SK-N-MC (cell line): ENCODE measurements around the gene UBR3.
"Not testable (repeated sequence)": the region's sequence is repeated elsewhere in the genome, so short reads cannot be mapped to it uniquely, and the experiment has no call there.

ENCODE experiments used
- DNase-seq: peaks from one replicate; pipeline ENCODE4 v3.0.0-alpha.2; 2011; ENCODE audit warnings: low read depth, low spot score
- H3K27ac ChIP-seq: fragments of 200-600 bp; sonication (generic); 2 replicates; pipeline ENCODE4 v1.5.1; 2016; ENCODE audit warnings: mixed run types
- H3K36me3 ChIP-seq: fragments of 200-600 bp; sonication (generic); 2 replicates; pipeline ENCODE4 v1.6.1; 2017; ENCODE audit warnings: antibody characterized with exemption, low read length, mixed read lengths; ENCODE audit not compliant: insufficient read depth
- H3K4me3 ChIP-seq: fragments of 200-600 bp; sonication (generic); 2 replicates; pipeline ENCODE4 v1.5.1; 2016
- H3K9ac ChIP-seq: fragments of 200-600 bp; sonication (generic); 2 replicates; pipeline ENCODE4 v1.8.0; 2017; ENCODE audit warnings: mixed run types, mixed read lengths; ENCODE audit not compliant: insufficient read length
- H3K9me3 ChIP-seq: fragments of 200-600 bp; sonication (generic); 2 replicates; pipeline ENCODE4 v1.6.1; 2017; ENCODE audit warnings: low read depth, mild to moderate bottlenecking, antibody characterized with exemption, low read length, moderate library complexity, mixed read lengths
- EZH2 ChIP-seq: fragments of 200-600 bp; sonication (generic); IDR thresholded peaks from one replicate; pipeline ENCODE4 v1.6.1; 2017; ENCODE audit warnings: antibody characterized with exemption
- FOXP2 ChIP-seq: optimal IDR thresholded peaks from 2 replicates; pipeline ENCODE3; 2011; ENCODE audit warnings: mild to moderate bottlenecking, moderate library complexity; ENCODE audit not compliant: insufficient read depth; ENCODE audit errors: extremely low read length, control extremely low read depth
- POLR2AphosphoS5 ChIP-seq: IDR thresholded peaks from 2 replicates; pipeline ENCODE4 v1.6.1; 2012; ENCODE audit warnings: mild to moderate bottlenecking, low read depth, low read length, borderline replicate concordance

The UBR3 gene

GRCh38 chr2:169818241-169818640, 9.0 kb upstream of the UBR3 start:
- no peak for DNase-seq
- H3K9ac ChIP-seq, result no peak overlapping the region
- H3K4me3 ChIP-seq, result no peak overlapping the region
- 0 out of 2 replicates have a peak overlapping the region, but pooled peaks have one; percentile 2 for H3K27ac ChIP-seq
- H3K36me3 ChIP-seq, result peaks cover 78% of the 10 kb centered on the region
- no peaks in the 10 kb centered on the region for H3K9me3 ChIP-seq
- no peak for TF ChIP-seq EZH2
- 0 out of 2 replicates have a peak, but pooled peaks have one; percentile 1 for TF ChIP-seq POLR2AphosphoS5

GRCh38 chr2:169819106-169819505, 8.1 kb upstream of the UBR3 start:
- DNase-seq, result no peak
- Histone ChIP-seq H3K36me3 (peaks cover 71% of the 10 kb centered on the region), H3K9ac (no peak overlapping the region), H3K4me3 (no peak overlapping the region), H3K27ac (peak overlapping the region; percentile 53), H3K9me3 (no peaks in the 10 kb centered on the region)
- no peak for TF ChIP-seq POLR2AphosphoS5
- no peak for TF ChIP-seq EZH2
- no peak for TF ChIP-seq FOXP2

GRCh38 chr2:169820101-169820500, 7.2 kb upstream of the UBR3 start:
- H3K9me3 ChIP-seq, H3K4me3 ChIP-seq, H3K9ac ChIP-seq, H3K27ac ChIP-seq, DNase-seq: not testable (repeated sequence)
- H3K36me3 ChIP-seq, result peaks cover 66% of the 10 kb centered on the region

GRCh38 chr2:169822036-169822435, 5.2 kb upstream of the UBR3 start:
- no peak for TF ChIP-seq EZH2
- TF ChIP-seq FOXP2, result no peak
- no peak for TF ChIP-seq POLR2AphosphoS5
- DNase-seq, result no peak
- Histone ChIP-seq H3K36me3 (peaks cover 46% of the 10 kb centered on the region), H3K9ac (no peak overlapping the region), H3K9me3 (no peaks in the 10 kb centered on the region), H3K27ac (no peak overlapping the region), H3K4me3 (no peak overlapping the region)

GRCh38 chr2:169822785-169823392, 4.4 kb upstream of the UBR3 start:
- H3K9ac ChIP-seq, result no peak overlapping the region
- H3K9me3 ChIP-seq, result no peaks in the 10 kb centered on the region
- DNase-seq, result no peak
- peak overlapping the region; percentile 97 for H3K4me3 ChIP-seq
- TF ChIP-seq FOXP2, result no peak
- TF ChIP-seq POLR2AphosphoS5, result no peak
- TF ChIP-seq EZH2, result no peak
- H3K36me3 ChIP-seq, result peaks cover 38% of the 10 kb centered on the region
- H3K27ac ChIP-seq, result no peak overlapping the region

- Histone ChIP-seq H3K27ac (no peak overlapping the region), H3K9ac (peak overlapping the region; percentile 93), H3K9me3 (no peaks in the 10 kb centered on the region), H3K4me3 (peak overlapping the region; percentile 97), H3K36me3 (peaks cover 27% of the 10 kb centered on the region)
- no peak for DNase-seq
- TF ChIP-seq FOXP2 (no peak), POLR2AphosphoS5 (no peak), EZH2 (no peak)
These were observed 3.3 kb upstream of the UBR3 start for GRCh38 chr2:169823996-169824372.

- peak within 1 kb of the TSS; percentile 97 for H3K4me3 ChIP-seq
- DNase-seq, result no peak
- H3K9me3 ChIP-seq, result no peaks in the 10 kb centered on the region
- H3K27ac ChIP-seq, result no peak within 1 kb of the TSS
- H3K9ac ChIP-seq, result peak within 1 kb of the TSS; percentile 93
- no peak for TF ChIP-seq FOXP2
- no peak for TF ChIP-seq EZH2
- peak; percentile 85 for TF ChIP-seq POLR2AphosphoS5
- H3K36me3 ChIP-seq, result peaks cover 22% of the 10 kb centered on the region
These were observed 2.6 kb upstream of the UBR3 start, which contains the start of gene METTL5 for GRCh38 chr2:169824373-169825333. METTL5 (minus strand) TSS chr2:169824905; CDS start chr2:169824597, 308 bp downstream.

- Histone ChIP-seq H3K9me3 (no peaks in the 10 kb centered on the region), H3K36me3 (peaks cover 7% of the 10 kb centered on the region; the same call in 1 of the 2 replicates), H3K27ac (no peak overlapping the region), H3K9ac (peak overlapping the region; percentile 80), H3K4me3 (peak overlapping the region; percentile 93)
- DNase-seq, result no peak
- TF ChIP-seq POLR2AphosphoS5 (no peak), FOXP2 (no peak), EZH2 (no peak)
These were observed 1.0 kb downstream of the UBR3 start for GRCh38 chr2:169828141-169828811.
